Astrocyte (in vitro differentiated cells and primary cell): Measurements from ENCODE around the gene KIAA0513. TPM values are rescaled to one million over a fixed set of nuclear protein-coding genes. Genes with fewer than 3 reads are reported as not detected.
A peak's percentile ranks its signal among the peaks of the same experiment; 100 is the strongest.

Source experiments
- DNase-seq: peaks from one replicate; pipeline ENCODE4 v3.0.0-alpha.2; 2010; ENCODE audit warnings: low read depth
- FAIRE-seq: peaks from 2 replicates; lab custom pipeline; 2011; peaks lifted over from hg19 to GRCh38; lab: Jason Lieb, UNC
- H2AFZ ChIP-seq: 2 replicates; pipeline ENCODE4 v1.6.0; 2012; ENCODE audit warnings: low read depth, low read length, inconsistent platforms
- H3K27ac ChIP-seq: 2 replicates; pipeline ENCODE4 v1.5.1; 2011; ENCODE audit warnings: low read depth, low read length, inconsistent platforms
- H3K27me3 ChIP-seq: 2 replicates; pipeline ENCODE4 v1.6.0; 2011; ENCODE audit warnings: low read length, inconsistent platforms; ENCODE audit not compliant: insufficient read depth
- H3K36me3 ChIP-seq: 2 replicates; pipeline ENCODE4 v1.5.1; 2011; ENCODE audit warnings: low read length, inconsistent platforms; ENCODE audit not compliant: insufficient read depth
- H3K4me1 ChIP-seq: 2 replicates; pipeline ENCODE4 v1.5.1; 2011; ENCODE audit warnings: low read length, inconsistent platforms; ENCODE audit not compliant: insufficient read depth
- H3K4me2 ChIP-seq: 2 replicates; pipeline ENCODE4 v1.6.0; 2012; ENCODE audit warnings: low read length, inconsistent platforms
- H3K4me3 ChIP-seq: 2 replicates; pipeline ENCODE4 v1.5.1; 2011; ENCODE audit warnings: low read depth, mild to moderate bottlenecking, low read length, inconsistent platforms; ENCODE audit not compliant: insufficient read depth
- H3K79me2 ChIP-seq: 2 replicates; pipeline ENCODE4 v1.6.0; 2012; ENCODE audit warnings: mild to moderate bottlenecking, low read length, inconsistent platforms; ENCODE audit not compliant: insufficient read depth
- H3K9ac ChIP-seq: 2 replicates; pipeline ENCODE4 v1.6.0; 2012; ENCODE audit warnings: mild to moderate bottlenecking, low read length, inconsistent platforms
- H3K9me3 ChIP-seq: 2 replicates; pipeline ENCODE4 v1.5.1; 2012; ENCODE audit warnings: low read depth, mild to moderate bottlenecking, low read length, inconsistent platforms; ENCODE audit not compliant: insufficient read depth
- H4K20me1 ChIP-seq: 2 replicates; pipeline ENCODE4 v1.6.0; 2012; ENCODE audit warnings: low read length, inconsistent platforms; ENCODE audit not compliant: insufficient read depth
- H3K27ac Mint-ChIP-seq: one replicate; pipeline ENCODE4 v1.8.0; 2021; ENCODE audit warnings: mild to moderate bottlenecking, mixed read lengths; ENCODE audit not compliant: unreplicated experiment
- H3K27me3 Mint-ChIP-seq: one replicate; pipeline ENCODE4 v1.8.0; 2021; ENCODE audit warnings: low read depth, mixed read lengths; ENCODE audit not compliant: unreplicated experiment
- H3K36me3 Mint-ChIP-seq: one replicate; pipeline ENCODE4 v1.8.0; 2021; ENCODE audit warnings: low read depth, mixed read lengths; ENCODE audit not compliant: unreplicated experiment
- H3K4me1 Mint-ChIP-seq: one replicate; pipeline ENCODE4 v1.8.0; 2021; ENCODE audit warnings: low read depth, mixed read lengths; ENCODE audit not compliant: unreplicated experiment
- H3K4me3 Mint-ChIP-seq: one replicate; pipeline ENCODE4 v1.8.0; 2021; ENCODE audit warnings: mild to moderate bottlenecking, moderate library complexity, mixed read lengths; ENCODE audit not compliant: unreplicated experiment
- H3K9me3 Mint-ChIP-seq: one replicate; pipeline ENCODE4 v1.8.0; 2021; ENCODE audit warnings: mild to moderate bottlenecking, mixed read lengths; ENCODE audit not compliant: unreplicated experiment
- CTCF ChIP-seq: IDR thresholded peaks from 2 replicates; pipeline ENCODE4 v1.5.1; 2011; ENCODE audit warnings: low read depth, mild to moderate bottlenecking, inconsistent platforms, low read length, moderate library complexity; ENCODE audit not compliant: insufficient read depth
- EZH2 ChIP-seq: IDR thresholded peaks from 2 replicates; pipeline ENCODE4 v1.6.1; 2012; ENCODE audit warnings: mild to moderate bottlenecking, low read length, inconsistent platforms; ENCODE audit not compliant: insufficient read depth
- total RNA-seq: library from RNA; stranded (reverse); gene quantifications from 2 replicates; pipeline ENCODE4 v1.2.1, GENCODE V29; 2021

KIAA0513 gene
- total RNA-seq, 1 donor from 2014 or later: 7.5 TPM

GRCh38 chr16:85004587-85005205 is 22.9 kb upstream of the KIAA0513 start:
- peak overlapping the region; percentile 64 for H3K4me3 Mint-ChIP-seq
- H3K36me3 Mint-ChIP-seq: peaks cover 4% of the 10 kb centered on the region
- H3K9me3 Mint-ChIP-seq: no peaks in the 10 kb centered on the region
- Histone ChIP-seq H3K36me3 (no peaks in the 10 kb centered on the region), H2AFZ (no peak overlapping the region), H4K20me1 (peaks cover 24% of the 10 kb centered on the region), H3K4me2 (peak overlapping the region; percentile 82), H3K4me1 (peaks cover 53% of the 10 kb centered on the region), H3K27ac (peak overlapping the region; percentile 97), H3K9me3 (no peaks in the 10 kb centered on the region), H3K4me3 (peak overlapping the region; percentile 37), H3K79me2 (peaks cover 94% of the 10 kb centered on the region), H3K27me3 (no peaks in the 10 kb centered on the region), H3K9ac (peak overlapping the region; percentile 82)
- TF ChIP-seq CTCF: no peak
- no peak for TF ChIP-seq EZH2
- DNase-seq (peak; percentile 96), FAIRE-seq (no peak)
- peak overlapping the region; percentile 98 for H3K27ac Mint-ChIP-seq
- H3K27me3 Mint-ChIP-seq: no peaks in the 10 kb centered on the region
- H3K4me1 Mint-ChIP-seq: peaks cover 57% of the 10 kb centered on the region

GRCh38 chr16:85005285-85006069 is 22.1 kb upstream of the KIAA0513 start:
- H3K9me3 ChIP-seq: no peaks in the 10 kb centered on the region
- H3K27me3 ChIP-seq: no peaks in the 10 kb centered on the region
- peak; percentile 81 for DNase-seq
- H3K9me3 Mint-ChIP-seq: no peaks in the 10 kb centered on the region
- TF ChIP-seq EZH2 (no peak), CTCF (no peak)
- H2AFZ ChIP-seq: no peak overlapping the region
- no peak for FAIRE-seq
- H3K4me2 ChIP-seq: peak overlapping the region; percentile 82
- H3K4me1 ChIP-seq: peaks cover 56% of the 10 kb centered on the region
- peaks cover 55% of the 10 kb centered on the region for H3K4me1 Mint-ChIP-seq
- H3K27ac Mint-ChIP-seq: peak overlapping the region; percentile 98
- H3K36me3 ChIP-seq: no peaks in the 10 kb centered on the region
- H3K9ac ChIP-seq: peak overlapping the region; percentile 82
- H3K27ac ChIP-seq: peak overlapping the region; percentile 97
- peaks cover 30% of the 10 kb centered on the region for H4K20me1 ChIP-seq
- H3K4me3 ChIP-seq: peak overlapping the region; percentile 37
- no peaks in the 10 kb centered on the region for H3K27me3 Mint-ChIP-seq
- peak overlapping the region; percentile 15 for H3K4me3 Mint-ChIP-seq
- peaks cover 2% of the 10 kb centered on the region for H3K36me3 Mint-ChIP-seq
- H3K79me2 ChIP-seq: peaks cover 94% of the 10 kb centered on the region
